ENCODE measurements around the gene ZNF738.

DNA sequence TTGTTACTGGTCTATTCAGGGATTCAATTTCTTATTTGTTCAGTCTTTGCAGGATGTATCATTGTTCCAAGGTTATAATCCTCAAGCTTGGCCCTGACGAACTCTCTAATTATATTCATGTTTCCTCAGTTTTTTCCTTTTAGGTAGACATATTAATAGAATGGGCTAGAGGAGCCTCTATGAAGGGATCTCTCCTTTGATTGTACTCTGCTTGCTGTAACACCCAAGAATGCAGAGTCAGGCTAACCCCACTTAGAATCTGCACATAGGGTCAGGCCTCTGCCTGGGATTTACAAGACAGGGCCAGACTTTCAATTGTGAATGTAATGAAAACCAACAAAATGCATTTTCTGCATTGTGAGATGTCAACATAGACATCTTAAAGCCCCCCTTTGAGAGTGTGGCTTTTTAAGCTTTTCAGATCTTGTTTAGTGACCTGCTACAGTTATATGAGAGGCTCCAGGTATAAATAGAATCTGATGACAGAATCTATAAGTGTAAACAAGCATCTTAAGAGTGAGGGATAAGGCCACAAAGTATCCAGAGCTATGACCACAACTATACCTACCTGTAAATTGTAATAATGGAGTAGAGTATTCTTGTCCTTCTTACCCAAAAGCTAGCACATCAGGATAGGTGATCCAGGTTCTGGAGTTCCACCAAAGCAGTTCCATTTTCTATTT is 43.6 kb downstream of the ZNF738 start:
- TF ChIP-seq, protein P1, sequence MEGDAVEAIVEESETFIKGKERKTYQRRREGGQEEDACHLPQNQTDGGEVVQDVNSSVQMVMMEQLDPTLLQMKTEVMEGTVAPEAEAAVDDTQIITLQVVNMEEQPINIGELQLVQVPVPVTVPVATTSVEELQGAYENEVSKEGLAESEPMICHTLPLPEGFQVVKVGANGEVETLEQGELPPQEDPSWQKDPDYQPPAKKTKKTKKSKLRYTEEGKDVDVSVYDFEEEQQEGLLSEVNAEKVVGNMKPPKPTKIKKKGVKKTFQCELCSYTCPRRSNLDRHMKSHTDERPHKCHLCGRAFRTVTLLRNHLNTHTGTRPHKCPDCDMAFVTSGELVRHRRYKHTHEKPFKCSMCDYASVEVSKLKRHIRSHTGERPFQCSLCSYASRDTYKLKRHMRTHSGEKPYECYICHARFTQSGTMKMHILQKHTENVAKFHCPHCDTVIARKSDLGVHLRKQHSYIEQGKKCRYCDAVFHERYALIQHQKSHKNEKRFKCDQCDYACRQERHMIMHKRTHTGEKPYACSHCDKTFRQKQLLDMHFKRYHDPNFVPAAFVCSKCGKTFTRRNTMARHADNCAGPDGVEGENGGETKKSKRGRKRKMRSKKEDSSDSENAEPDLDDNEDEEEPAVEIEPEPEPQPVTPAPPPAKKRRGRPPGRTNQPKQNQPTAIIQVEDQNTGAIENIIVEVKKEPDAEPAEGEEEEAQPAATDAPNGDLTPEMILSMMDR (IDR thresholded peaks at IDR 0.05), result no peak
- TF ChIP-seq POLR2A (IDR thresholded peaks at IDR 0.05), result no peak
